ENCODE data around the gene ERN1. TPM values are rescaled to one million over a fixed set of nuclear protein-coding genes. Genes with fewer than 3 reads are reported as not detected.

Gene ERN1
- total and polyA plus RNA-seq, 2 of the 8 experiments (the other 6 are each of a cell fraction or from before 2014, with no cell fraction given) = 1.8 to 3.9 TPM

- no peak for TF ChIP-seq CHD7 (IDR thresholded peaks at IDR 0.05; ENCODE audit: insufficient replicate concordance, low read length)
- no peak for TF ChIP-seq RXRA (IDR thresholded peaks at IDR 0.05; ENCODE audit: insufficient read depth, low read depth, low read length)
- no peak for TF ChIP-seq BCL11A (IDR thresholded peaks at IDR 0.05; ENCODE audit: low read depth in 2 of 2, low read length in 2 of 2)
- TF ChIP-seq ATF2 (IDR thresholded peaks at IDR 0.05; ENCODE audit: low read length) = no peak
- TF ChIP-seq KDM5A (IDR thresholded peaks at IDR 0.05; ENCODE audit: low read length) = no peak
- TF ChIP-seq CREB1 (IDR thresholded peaks at IDR 0.05) = no peak
- TF ChIP-seq SIRT6 (IDR thresholded peaks at IDR 0.05; ENCODE audit: low read length) = no peak
- no peak for TF ChIP-seq NANOG (IDR thresholded peaks at IDR 0.05; ENCODE audit: insufficient read depth, low read depth, low read length, poor library complexity, severe bottlenecking)
Measured at GRCh38 chr17:64083563-64084085, 46.3 kb downstream of the ERN1 start (continued).
